ENCODE measurements around the gene ARHGEF37. TPM values are rescaled to one million over a fixed set of nuclear protein-coding genes. Genes with fewer than 3 reads are reported as not detected.

ARHGEF37 gene
- total RNA-seq, 1 experiment from 2014 or later, result 0.70 TPM

- H3K9me3 ChIP-seq, result no peaks in the 10 kb centered on the region
- no peak for TF ChIP-seq CTCF (IDR thresholded peaks at IDR 0.05; ENCODE audit: insufficient read depth in 1 of 2, low read depth in 1 of 2, low read length in 1 of 2, severe bottlenecking in 1 of 2, unreplicated experiment in 1 of 2)
- intact Hi-C loops (cut with micrococcal nuclease; ENCODE audit: unreplicated experiment), result no loop called here
- DNase-seq, result no peak
- H3K27me3 ChIP-seq (replicated peaks; ENCODE audit: control insufficient read depth, insufficient read depth, low read length), result no peaks in the 10 kb centered on the region
- Mint-ChIP-seq H3K36me3 (ENCODE audit: insufficient read depth, unreplicated experiment) (no peaks in the 10 kb centered on the region), H3K9me3 (ENCODE audit: unreplicated experiment) (no peaks in the 10 kb centered on the region), H3K27me3 (ENCODE audit: insufficient read depth, unreplicated experiment) (no peaks in the 10 kb centered on the region), H3K4me3 (ENCODE audit: unreplicated experiment) (no peak overlapping the region), H3K27ac (ENCODE audit: unreplicated experiment) (no peak overlapping the region), H3K4me1 (ENCODE audit: low read depth, unreplicated experiment) (peaks cover 7% of the 10 kb centered on the region)
- ChIA-PET POLR2A (no interaction called here), CTCF (no interaction called here)
- no peaks in the 10 kb centered on the region for H3K36me3 ChIP-seq (ENCODE audit: control insufficient read depth, insufficient read depth, low read length)
- H3K4me1 ChIP-seq, result peaks cover 6% of the 10 kb centered on the region
- BruUV-seq (replicated peaks), result no TSS peak
- no peak overlapping the region for H3K4me3 ChIP-seq (ENCODE audit: low read depth, low read length)
These were observed 42.2 kb downstream of the ARHGEF37 start for GRCh38 chr5:149623473-149623872.

- no peaks in the 10 kb centered on the region for H3K36me3 Mint-ChIP-seq (ENCODE audit: insufficient read depth, unreplicated experiment)
- TF ChIP-seq CTCF (IDR thresholded peaks at IDR 0.05; ENCODE audit: insufficient read depth in 1 of 2, low read depth in 1 of 2, low read length in 1 of 2, severe bottlenecking in 1 of 2, unreplicated experiment in 1 of 2), result no peak
- Histone ChIP-seq H3K4me1 (no peaks in the 10 kb centered on the region), H3K27me3 (replicated peaks; ENCODE audit: control insufficient read depth, insufficient read depth, low read length) (no peaks in the 10 kb centered on the region), H3K4me3 (ENCODE audit: low read depth, low read length) (no peak overlapping the region), H3K9me3 (no peaks in the 10 kb centered on the region), H3K36me3 (ENCODE audit: control insufficient read depth, insufficient read depth, low read length) (no peaks in the 10 kb centered on the region)
- no peaks in the 10 kb centered on the region for H3K27me3 Mint-ChIP-seq (ENCODE audit: insufficient read depth, unreplicated experiment)
- H3K27ac Mint-ChIP-seq (ENCODE audit: unreplicated experiment), result no peak overlapping the region
- no peaks in the 10 kb centered on the region for H3K9me3 Mint-ChIP-seq (ENCODE audit: unreplicated experiment)
- H3K4me3 Mint-ChIP-seq (ENCODE audit: unreplicated experiment), result no peak overlapping the region
- H3K4me1 Mint-ChIP-seq (ENCODE audit: low read depth, unreplicated experiment), result no peaks in the 10 kb centered on the region
- ChIA-PET POLR2A (no interaction called here), CTCF (no interaction called here)
- DNase-seq, result no peak
- BruUV-seq (replicated peaks), result no TSS peak
- intact Hi-C loops (cut with micrococcal nuclease; ENCODE audit: unreplicated experiment), result no loop called here
These were observed 45.8 kb downstream of the ARHGEF37 start for GRCh38 chr5:149627070-149627469.

- Mint-ChIP-seq H3K36me3 (ENCODE audit: insufficient read depth, unreplicated experiment) (no peaks in the 10 kb centered on the region), H3K4me3 (ENCODE audit: unreplicated experiment) (no peak overlapping the region), H3K27ac (ENCODE audit: unreplicated experiment) (no peak overlapping the region), H3K27me3 (ENCODE audit: insufficient read depth, unreplicated experiment) (no peaks in the 10 kb centered on the region), H3K4me1 (ENCODE audit: low read depth, unreplicated experiment) (no peaks in the 10 kb centered on the region), H3K9me3 (ENCODE audit: unreplicated experiment) (no peaks in the 10 kb centered on the region)
- peaks cover 6% of the 10 kb centered on the region; the same call in 1 of the 2 replicates for H3K4me1 ChIP-seq
- H3K4me3 ChIP-seq (ENCODE audit: low read depth, low read length), result no peak overlapping the region
- intact Hi-C loops (cut with micrococcal nuclease; ENCODE audit: unreplicated experiment), result no loop called here
- H3K9me3 ChIP-seq, result no peaks in the 10 kb centered on the region
- POLR2A ChIA-PET, result no interaction called here
- BruUV-seq (replicated peaks), result no TSS peak
- no peaks in the 10 kb centered on the region for H3K27me3 ChIP-seq (replicated peaks; ENCODE audit: control insufficient read depth, insufficient read depth, low read length)
- CTCF ChIA-PET, result no interaction called here
- no peak for TF ChIP-seq CTCF (IDR thresholded peaks at IDR 0.05; ENCODE audit: insufficient read depth in 1 of 2, low read depth in 1 of 2, low read length in 1 of 2, severe bottlenecking in 1 of 2, unreplicated experiment in 1 of 2)
- H3K36me3 ChIP-seq (ENCODE audit: control insufficient read depth, insufficient read depth, low read length), result no peaks in the 10 kb centered on the region
- DNase-seq, result no peak
These were observed 46.9 kb downstream of the ARHGEF37 start for GRCh38 chr5:149628221-149628620.

Data from Caco-2 (cell line).